Neural cell (in vitro differentiated cells): ENCODE results near the gene SMARCD1. TPM values are rescaled to one million over a fixed set of nuclear protein-coding genes. Genes with fewer than 3 reads are reported as not detected.

Experiments used
- H2AFZ ChIP-seq: fragments of 200-600, 300-800 bp; sonication (generic), shearing (Covaris generic); 2 replicates; pipeline ENCODE4 v1.6.0; 2014; ENCODE audit warnings: low read depth, mild to moderate bottlenecking, antibody characterized with exemption, low read length, moderate library complexity
- H3F3A ChIP-seq: fragments of 200-600 bp; shearing (Covaris generic); 2 replicates; pipeline ENCODE4 v1.6.1; 2016; ENCODE audit warnings: mild to moderate bottlenecking, moderate library complexity, mixed read lengths, antibody characterized with exemption, low read length; ENCODE audit not compliant: insufficient read depth, poor library complexity, severe bottlenecking
- H3K27ac ChIP-seq: fragments of 200-600, 300-800 bp; sonication (generic), shearing (Covaris generic); 2 replicates; pipeline ENCODE4 v1.5.1; 2014; ENCODE audit warnings: mild to moderate bottlenecking, low read length, moderate library complexity
- H3K27me3 ChIP-seq: fragments of 300-800, 200-600 bp; sonication (generic), shearing (Covaris generic); 2 replicates; pipeline ENCODE4 v1.6.0; 2014; ENCODE audit warnings: mild to moderate bottlenecking, low read depth, low read length, moderate library complexity; ENCODE audit not compliant: insufficient read depth
- H3K36me3 ChIP-seq: fragments of 300-800, 200-600 bp; sonication (generic), shearing (Covaris generic); 2 replicates; pipeline ENCODE4 v1.5.1; 2014; ENCODE audit warnings: mild to moderate bottlenecking, antibody characterized with exemption, low read length, moderate library complexity; ENCODE audit not compliant: insufficient read depth
- H3K4me2 ChIP-seq: fragments of 300-800, 200-600 bp; sonication (generic), shearing (Covaris generic); 2 replicates; pipeline ENCODE4 v1.6.0; 2014; ENCODE audit warnings: mild to moderate bottlenecking, low read length
- H3K4me3 ChIP-seq: fragments of 300-800, 200-600 bp; sonication (generic), shearing (Covaris generic); 2 replicates; pipeline ENCODE4 v1.5.1; 2014; ENCODE audit warnings: mild to moderate bottlenecking, low read length, moderate library complexity
- H3K79me2 ChIP-seq: fragments of 200-600 bp; shearing (Covaris generic); replicated peaks from 2 replicates; pipeline ENCODE4 v1.6.0; 2014; ENCODE audit warnings: mild to moderate bottlenecking, low read length, moderate library complexity; ENCODE audit not compliant: insufficient read depth
- H3K9ac ChIP-seq: fragments of 300-800, 200-600 bp; sonication (generic), shearing (Covaris generic); 2 replicates; pipeline ENCODE4 v1.6.1; 2016; ENCODE audit warnings: mild to moderate bottlenecking, low read length, mixed read lengths
- H3K9me2 ChIP-seq: fragments of 200-600 bp; shearing (Covaris generic); 2 replicates; pipeline ENCODE4 v1.6.1; 2016; ENCODE audit warnings: mild to moderate bottlenecking, low read length, mixed read lengths; ENCODE audit not compliant: insufficient read depth
- H3K9me3 ChIP-seq: fragments of 200-600, 300-800 bp; sonication (generic), shearing (Covaris generic); 2 replicates; pipeline ENCODE4 v1.6.1; 2016; ENCODE audit warnings: mild to moderate bottlenecking, mixed run types, low read length, moderate library complexity, mixed read lengths
- H4K20me1 ChIP-seq: fragments of 200-600 bp; shearing (Covaris generic); 2 replicates; pipeline ENCODE4 v1.6.1; 2016; ENCODE audit warnings: mild to moderate bottlenecking, mixed run types; ENCODE audit not compliant: insufficient read depth
- CTCF ChIP-seq: fragments of 450-650 bp; IDR thresholded peaks from 2 replicates; pipeline ENCODE4 v1.5.1; 2014; ENCODE audit warnings: antibody characterized with exemption, mild to moderate bottlenecking, moderate library complexity; ENCODE audit not compliant: poor library complexity, severe bottlenecking
- EP300 ChIP-seq: fragments of 450-650 bp; conservative IDR thresholded peaks from 2 replicates; pipeline ENCODE4 v1.6.1; 2014; ENCODE audit warnings: antibody characterized with exemption, mild to moderate bottlenecking, moderate library complexity; ENCODE audit not compliant: poor library complexity, severe bottlenecking
- EZH2 ChIP-seq: fragments of 200-600, 300-800 bp; shearing (Covaris generic), sonication (generic); IDR thresholded peaks from 2 replicates; pipeline ENCODE4 v1.6.1; 2014; ENCODE audit warnings: antibody characterized with exemption, low read length, borderline replicate concordance, mild to moderate bottlenecking; ENCODE audit not compliant: insufficient read depth, poor library complexity, severe bottlenecking
- MXI1 ChIP-seq: fragments of 450-650 bp; conservative IDR thresholded peaks from 2 replicates; pipeline ENCODE4 v1.6.1; 2014; ENCODE audit warnings: antibody characterized with exemption, mild to moderate bottlenecking; ENCODE audit not compliant: poor library complexity, severe bottlenecking
- POLR2AphosphoS5 ChIP-seq: IDR thresholded peaks from 2 replicates; pipeline ENCODE4 v1.6.1; 2012
- RAD21 ChIP-seq: fragments of 450-650 bp; conservative IDR thresholded peaks from 2 replicates; pipeline ENCODE4 v1.6.1; 2014; ENCODE audit warnings: antibody characterized with exemption, mild to moderate bottlenecking, moderate library complexity
- REST ChIP-seq: IDR thresholded peaks from 2 replicates; pipeline ENCODE4 v1.6.1; 2012; ENCODE audit warnings: borderline replicate concordance
- SMC3 ChIP-seq: fragments of 450-650 bp; conservative IDR thresholded peaks from 2 replicates; pipeline ENCODE4 v1.6.1; 2014; ENCODE audit warnings: antibody characterized with exemption, mild to moderate bottlenecking, moderate library complexity; ENCODE audit not compliant: poor library complexity
- TAF1 ChIP-seq: IDR thresholded peaks from 2 replicates; pipeline ENCODE4 v1.6.1; 2012; ENCODE audit warnings: low read depth
- polyA plus RNA-seq: library from polyadenylated mRNA; depleted of rRNA; stranded (reverse); fragments of >200 nt; gene quantifications from 2 replicates; pipeline ENCODE4 v1.2.3, GENCODE V29; 2014

Gene SMARCD1
- polyA plus RNA-seq, 1 donor from 2014 or later: 90.9 TPM

GRCh38 chr12:50042693-50043092, 42.4 kb upstream of the SMARCD1 start:
- Histone ChIP-seq H3K27ac (no peak overlapping the region), H3K27me3 (no peaks in the 10 kb centered on the region), H3F3A (no peaks in the 10 kb centered on the region), H3K9ac (no peak overlapping the region), H4K20me1 (no peaks in the 10 kb centered on the region), H3K9me3 (no peaks in the 10 kb centered on the region), H3K36me3 (no peaks in the 10 kb centered on the region), H2AFZ (no peak overlapping the region), H3K4me2 (no peak overlapping the region), H3K79me2 (no peaks in the 10 kb centered on the region), H3K4me3 (no peak overlapping the region), H3K9me2 (no peaks in the 10 kb centered on the region)
- TF ChIP-seq SMC3: no peak

- Histone ChIP-seq H3K9ac (no peak overlapping the region), H3K9me3 (no peaks in the 10 kb centered on the region)
Observed at GRCh38 chr12:50043308-50043707, 41.8 kb upstream of the SMARCD1 start.

GRCh38 chr12:50043854-50044253, 41.3 kb upstream of the SMARCD1 start:
- Histone ChIP-seq H3F3A (no peaks in the 10 kb centered on the region), H4K20me1 (no peaks in the 10 kb centered on the region), H3K27ac (no peak overlapping the region), H3K27me3 (no peaks in the 10 kb centered on the region), H3K4me3 (no peak overlapping the region), H3K9me2 (no peaks in the 10 kb centered on the region), H3K9ac (no peak overlapping the region), H3K4me2 (no peak overlapping the region), H3K36me3 (no peaks in the 10 kb centered on the region), H3K79me2 (no peaks in the 10 kb centered on the region), H3K9me3 (no peaks in the 10 kb centered on the region), H2AFZ (no peak overlapping the region)
- TF ChIP-seq RAD21 (no peak), POLR2AphosphoS5 (no peak), CTCF (no peak), EP300 (no peak), TAF1 (no peak), EZH2 (no peak), MXI1 (no peak), REST (no peak), SMC3 (no peak)

More at GRCh38 chr12:50043308-50043707, 41.8 kb upstream of the SMARCD1 start:
- H3K4me3 ChIP-seq: no peak overlapping the region
- H3K4me2 ChIP-seq: no peak overlapping the region
- H3K27ac ChIP-seq: no peak overlapping the region
- TF ChIP-seq EZH2: no peak
- no peak for TF ChIP-seq REST
- H3F3A ChIP-seq: no peaks in the 10 kb centered on the region
- no peaks in the 10 kb centered on the region for H4K20me1 ChIP-seq
- H2AFZ ChIP-seq: no peak overlapping the region
- H3K27me3 ChIP-seq: no peaks in the 10 kb centered on the region
- no peaks in the 10 kb centered on the region for H3K9me2 ChIP-seq
- H3K79me2 ChIP-seq: no peaks in the 10 kb centered on the region
- H3K36me3 ChIP-seq: no peaks in the 10 kb centered on the region
